ENCODE measurements around the gene SLC9A1. TPM values are rescaled to one million over a fixed set of nuclear protein-coding genes. Genes with fewer than 3 reads are reported as not detected.
"Not testable (repeated sequence)": the region's sequence is repeated elsewhere in the genome, so short reads cannot be mapped to it uniquely, and the experiment has no call there.

Gene SLC9A1
- polyA plus RNA-seq, 1 donor (not counting 4 experiments of a cell fraction or from before 2014, with no cell fraction given), result 12.4 TPM

GRCh38 chr1:27176323-27176722 lies 21.4 kb upstream of the SLC9A1 start:
- Histone ChIP-seq H3K4me1 (ENCODE audit: control insufficient read depth, extremely low read depth, insufficient read depth, low read length) (no peaks in the 10 kb centered on the region), H3K4me3 (ENCODE audit: control insufficient read depth in 2 of 3, extremely low read depth in 1 of 3, insufficient read depth in 2 of 3, low read depth in 1 of 3, low read length in 3 of 3) (no peak overlapping the region), H3K36me3 (ENCODE audit: control insufficient read depth in 2 of 2, extremely low read depth in 1 of 2, insufficient read depth in 2 of 2, low read length in 2 of 2) (no peaks in the 10 kb centered on the region), H3K9me1 (ENCODE audit: control insufficient read depth, extremely low read depth, insufficient read depth, low read length) (no peaks in the 10 kb centered on the region), H2AFZ (ENCODE audit: control insufficient read depth, low read length) (no peak overlapping the region), H3K27ac (ENCODE audit: control insufficient read depth, insufficient read depth, low read length) (no peak overlapping the region), H3K9me3 (ENCODE audit: control insufficient read depth, low read depth, low read length) (no peaks in the 10 kb centered on the region), H3K4me2 (ENCODE audit: control insufficient read depth, extremely low read depth, insufficient read depth, low read depth, low read length) (no peak overlapping the region), H3K79me2 (ENCODE audit: control insufficient read depth, insufficient read depth, low read length) (no peaks in the 10 kb centered on the region), H3K9ac (ENCODE audit: control insufficient read depth, extremely low read depth, insufficient read depth, low read length) (no peak overlapping the region), H4K20me1 (ENCODE audit: control insufficient read depth, extremely low read depth, insufficient read depth, low read length) (no peaks in the 10 kb centered on the region), H3K27me3 (ENCODE audit: control insufficient read depth, extremely low read depth, insufficient read depth, low read length) (no peaks in the 10 kb centered on the region)
- DNase-seq (ENCODE audit: low read depth, low spot score), result no peak
- TF ChIP-seq EZH2 (IDR thresholded peaks at IDR 0.05; ENCODE audit: low read length), result no peak
- TF ChIP-seq, protein P1, sequence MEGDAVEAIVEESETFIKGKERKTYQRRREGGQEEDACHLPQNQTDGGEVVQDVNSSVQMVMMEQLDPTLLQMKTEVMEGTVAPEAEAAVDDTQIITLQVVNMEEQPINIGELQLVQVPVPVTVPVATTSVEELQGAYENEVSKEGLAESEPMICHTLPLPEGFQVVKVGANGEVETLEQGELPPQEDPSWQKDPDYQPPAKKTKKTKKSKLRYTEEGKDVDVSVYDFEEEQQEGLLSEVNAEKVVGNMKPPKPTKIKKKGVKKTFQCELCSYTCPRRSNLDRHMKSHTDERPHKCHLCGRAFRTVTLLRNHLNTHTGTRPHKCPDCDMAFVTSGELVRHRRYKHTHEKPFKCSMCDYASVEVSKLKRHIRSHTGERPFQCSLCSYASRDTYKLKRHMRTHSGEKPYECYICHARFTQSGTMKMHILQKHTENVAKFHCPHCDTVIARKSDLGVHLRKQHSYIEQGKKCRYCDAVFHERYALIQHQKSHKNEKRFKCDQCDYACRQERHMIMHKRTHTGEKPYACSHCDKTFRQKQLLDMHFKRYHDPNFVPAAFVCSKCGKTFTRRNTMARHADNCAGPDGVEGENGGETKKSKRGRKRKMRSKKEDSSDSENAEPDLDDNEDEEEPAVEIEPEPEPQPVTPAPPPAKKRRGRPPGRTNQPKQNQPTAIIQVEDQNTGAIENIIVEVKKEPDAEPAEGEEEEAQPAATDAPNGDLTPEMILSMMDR (optimal IDR thresholded peaks at IDR 0.05 in 1 of 3, IDR thresholded peaks at IDR 0.05 in 1 of 3, conservative IDR thresholded peaks at IDR 0.05 in 1 of 3; ENCODE audit: extremely low read depth in 1 of 3, insufficient read depth in 2 of 3, low read length in 3 of 3), result no peak
- no peak for FAIRE-seq
- dilution Hi-C loops (cut with MboI; ENCODE audit: extremely low pct_ligation_motif_present, low sequenced_read_pairs), result no loop called here

DNA sequence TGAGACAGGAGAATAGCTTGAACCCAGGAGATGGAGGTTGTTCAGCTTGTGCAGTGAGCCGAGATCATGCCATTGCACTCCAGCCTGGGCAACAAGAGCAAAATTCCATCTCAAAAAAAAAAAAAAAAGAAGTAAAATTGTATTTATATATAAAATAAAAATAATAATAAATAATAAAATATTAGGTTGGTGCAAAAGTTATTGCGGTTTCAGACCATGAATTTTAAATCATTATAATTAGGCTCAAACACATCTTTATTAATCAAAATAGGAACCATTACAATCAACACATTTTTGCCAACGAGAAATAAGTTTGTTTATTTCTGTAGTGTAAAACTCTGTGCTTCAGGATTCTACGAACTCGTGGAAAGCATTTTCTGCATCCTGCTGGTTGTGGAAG lies 18.1 kb upstream of the SLC9A1 start:
- H3K4me1 ChIP-seq (ENCODE audit: control insufficient read depth, extremely low read depth, insufficient read depth, low read length); H3K79me2 ChIP-seq (ENCODE audit: control insufficient read depth, insufficient read depth, low read length); H3K4me2 ChIP-seq (ENCODE audit: control insufficient read depth, extremely low read depth, insufficient read depth, low read depth, low read length); H2AFZ ChIP-seq (ENCODE audit: control insufficient read depth, low read length); H3K9me3 ChIP-seq (ENCODE audit: control insufficient read depth, low read depth, low read length); H4K20me1 ChIP-seq (ENCODE audit: control insufficient read depth, extremely low read depth, insufficient read depth, low read length); H3K36me3 ChIP-seq (ENCODE audit: control insufficient read depth in 2 of 2, extremely low read depth in 1 of 2, insufficient read depth in 2 of 2, low read length in 2 of 2); H3K9me1 ChIP-seq (ENCODE audit: control insufficient read depth, extremely low read depth, insufficient read depth, low read length); DNase-seq (ENCODE audit: low read depth, low spot score); dilution Hi-C loops (cut with MboI; ENCODE audit: extremely low pct_ligation_motif_present, low sequenced_read_pairs); H3K27ac ChIP-seq (ENCODE audit: control insufficient read depth, insufficient read depth, low read length); H3K9ac ChIP-seq (ENCODE audit: control insufficient read depth, extremely low read depth, insufficient read depth, low read length); FAIRE-seq; H3K27me3 ChIP-seq (ENCODE audit: control insufficient read depth, extremely low read depth, insufficient read depth, low read length); H3K4me3 ChIP-seq (ENCODE audit: control insufficient read depth in 2 of 3, extremely low read depth in 1 of 3, insufficient read depth in 2 of 3, low read depth in 1 of 3, low read length in 3 of 3): not testable (repeated sequence)

DNA sequence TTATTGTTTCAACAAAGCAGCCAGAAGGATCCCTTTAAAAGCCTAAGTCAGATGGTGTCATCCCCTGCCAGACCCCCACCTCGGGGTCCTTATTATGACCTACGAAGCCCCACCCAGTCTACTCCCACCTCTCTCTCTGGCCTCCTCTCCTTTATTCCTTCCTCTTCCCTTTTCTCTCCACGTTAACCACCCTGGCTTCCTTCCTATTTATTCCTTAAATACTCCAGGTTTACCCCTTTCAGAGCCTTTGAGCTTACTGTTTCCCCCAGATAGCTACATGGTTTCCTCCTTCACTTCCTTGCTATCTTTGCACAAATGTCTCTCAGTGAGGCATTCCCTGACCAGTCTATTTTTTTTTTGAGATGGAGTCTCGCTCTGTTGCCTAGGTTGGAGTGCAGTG lies 12.0 kb upstream of the SLC9A1 start:
- no peaks in the 10 kb centered on the region for H3K9me1 ChIP-seq (ENCODE audit: control insufficient read depth, extremely low read depth, insufficient read depth, low read length)
- no peak overlapping the region for H3K27ac ChIP-seq (ENCODE audit: control insufficient read depth, insufficient read depth, low read length)
- no peak overlapping the region for H3K4me2 ChIP-seq (ENCODE audit: control insufficient read depth, extremely low read depth, insufficient read depth, low read depth, low read length)
- H3K4me1 ChIP-seq (ENCODE audit: control insufficient read depth, extremely low read depth, insufficient read depth, low read length), result peaks cover 7% of the 10 kb centered on the region
- H3K4me3 ChIP-seq (ENCODE audit: control insufficient read depth in 2 of 3, extremely low read depth in 1 of 3, insufficient read depth in 2 of 3, low read depth in 1 of 3, low read length in 3 of 3), result no peak overlapping the region
- no peaks in the 10 kb centered on the region for H3K79me2 ChIP-seq (ENCODE audit: control insufficient read depth, insufficient read depth, low read length)
- H3K27me3 ChIP-seq (ENCODE audit: control insufficient read depth, extremely low read depth, insufficient read depth, low read length), result no peaks in the 10 kb centered on the region
- TF ChIP-seq, protein P1 (optimal IDR thresholded peaks at IDR 0.05 in 1 of 3, IDR thresholded peaks at IDR 0.05 in 1 of 3, conservative IDR thresholded peaks at IDR 0.05 in 1 of 3; ENCODE audit: extremely low read depth in 1 of 3, insufficient read depth in 2 of 3, low read length in 3 of 3), result no peak
- TF ChIP-seq EZH2 (IDR thresholded peaks at IDR 0.05; ENCODE audit: low read length), result no peak
- H3K36me3 ChIP-seq (ENCODE audit: control insufficient read depth in 2 of 2, extremely low read depth in 1 of 2, insufficient read depth in 2 of 2, low read length in 2 of 2), result no peaks in the 10 kb centered on the region
- dilution Hi-C loops (cut with MboI; ENCODE audit: extremely low pct_ligation_motif_present, low sequenced_read_pairs), result no loop called here
- no peak for FAIRE-seq
- DNase-seq (ENCODE audit: low read depth, low spot score), result no peak
- no peak overlapping the region for H3K9ac ChIP-seq (ENCODE audit: control insufficient read depth, extremely low read depth, insufficient read depth, low read length)
- no peak overlapping the region for H2AFZ ChIP-seq (ENCODE audit: control insufficient read depth, low read length)
- H3K9me3 ChIP-seq (ENCODE audit: control insufficient read depth, low read depth, low read length), result no peaks in the 10 kb centered on the region
- no peaks in the 10 kb centered on the region for H4K20me1 ChIP-seq (ENCODE audit: control insufficient read depth, extremely low read depth, insufficient read depth, low read length)

All from keratinocyte (primary cell).